ENCODE data around the gene P2RY6.
"Not testable (repeated sequence)": the region's sequence is repeated elsewhere in the genome, so short reads cannot be mapped to it uniquely, and the experiment has no call there.

Gene P2RY6

DNA sequence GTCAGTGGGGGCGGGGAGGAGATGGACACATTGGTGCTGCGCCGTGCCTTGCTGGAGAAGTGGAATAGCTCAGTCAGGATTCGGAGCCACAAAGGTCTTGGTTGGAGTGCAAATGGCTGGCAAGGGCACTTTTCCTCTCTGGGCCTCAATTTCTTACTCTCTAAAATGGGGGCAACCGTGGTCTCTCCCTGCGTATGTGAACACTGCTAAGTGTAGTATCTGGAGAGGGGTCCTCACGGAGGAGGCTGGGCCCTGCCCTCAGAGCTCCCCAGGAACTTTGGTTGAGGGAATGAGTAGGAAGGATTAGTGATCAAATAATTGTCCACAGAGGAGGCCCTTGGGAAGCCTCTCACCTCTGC lies 521 bp downstream of the P2RY6 start:
- ATAC-seq (ENCODE audit: insufficient read depth, low read depth) (no peak), DNase-seq (no peak)
- Histone ChIP-seq H2AFZ (ENCODE audit: low read depth, low read length) (no peak overlapping the region), H3K27ac (ENCODE audit: low read length) (no peak overlapping the region), H3K4me2 (ENCODE audit: insufficient read depth, low read length) (no peak overlapping the region), H3K9me3 (ENCODE audit: insufficient read depth, low read length, severe bottlenecking) (no peaks in the 10 kb centered on the region), H3K27me3 (ENCODE audit: insufficient read depth, low read length, poor library complexity) (peaks cover 13% of the 10 kb centered on the region), H3K4me3 (ENCODE audit: low read depth in 1 of 2, low read length in 2 of 2) (no peak overlapping the region), H3K79me2 (ENCODE audit: insufficient read depth, low read length) (no peaks in the 10 kb centered on the region), H3K36me3 (ENCODE audit: insufficient read depth, low read length) (no peaks in the 10 kb centered on the region), H3K4me1 (ENCODE audit: insufficient read depth, low read length) (no peaks in the 10 kb centered on the region), H4K20me1 (ENCODE audit: insufficient read depth, low read length) (no peaks in the 10 kb centered on the region), H3K9ac (ENCODE audit: low read depth, low read length) (no peak overlapping the region)
- TF ChIP-seq EZH2 (IDR thresholded peaks at IDR 0.05; ENCODE audit: borderline replicate concordance, low read depth, low read length, severe bottlenecking) = no peak
- TF ChIP-seq, protein P1, sequence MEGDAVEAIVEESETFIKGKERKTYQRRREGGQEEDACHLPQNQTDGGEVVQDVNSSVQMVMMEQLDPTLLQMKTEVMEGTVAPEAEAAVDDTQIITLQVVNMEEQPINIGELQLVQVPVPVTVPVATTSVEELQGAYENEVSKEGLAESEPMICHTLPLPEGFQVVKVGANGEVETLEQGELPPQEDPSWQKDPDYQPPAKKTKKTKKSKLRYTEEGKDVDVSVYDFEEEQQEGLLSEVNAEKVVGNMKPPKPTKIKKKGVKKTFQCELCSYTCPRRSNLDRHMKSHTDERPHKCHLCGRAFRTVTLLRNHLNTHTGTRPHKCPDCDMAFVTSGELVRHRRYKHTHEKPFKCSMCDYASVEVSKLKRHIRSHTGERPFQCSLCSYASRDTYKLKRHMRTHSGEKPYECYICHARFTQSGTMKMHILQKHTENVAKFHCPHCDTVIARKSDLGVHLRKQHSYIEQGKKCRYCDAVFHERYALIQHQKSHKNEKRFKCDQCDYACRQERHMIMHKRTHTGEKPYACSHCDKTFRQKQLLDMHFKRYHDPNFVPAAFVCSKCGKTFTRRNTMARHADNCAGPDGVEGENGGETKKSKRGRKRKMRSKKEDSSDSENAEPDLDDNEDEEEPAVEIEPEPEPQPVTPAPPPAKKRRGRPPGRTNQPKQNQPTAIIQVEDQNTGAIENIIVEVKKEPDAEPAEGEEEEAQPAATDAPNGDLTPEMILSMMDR (IDR thresholded peaks at IDR 0.05; ENCODE audit: borderline replicate concordance, extremely low read depth, low read length, poor library complexity, severe bottlenecking) = no peak

DNA sequence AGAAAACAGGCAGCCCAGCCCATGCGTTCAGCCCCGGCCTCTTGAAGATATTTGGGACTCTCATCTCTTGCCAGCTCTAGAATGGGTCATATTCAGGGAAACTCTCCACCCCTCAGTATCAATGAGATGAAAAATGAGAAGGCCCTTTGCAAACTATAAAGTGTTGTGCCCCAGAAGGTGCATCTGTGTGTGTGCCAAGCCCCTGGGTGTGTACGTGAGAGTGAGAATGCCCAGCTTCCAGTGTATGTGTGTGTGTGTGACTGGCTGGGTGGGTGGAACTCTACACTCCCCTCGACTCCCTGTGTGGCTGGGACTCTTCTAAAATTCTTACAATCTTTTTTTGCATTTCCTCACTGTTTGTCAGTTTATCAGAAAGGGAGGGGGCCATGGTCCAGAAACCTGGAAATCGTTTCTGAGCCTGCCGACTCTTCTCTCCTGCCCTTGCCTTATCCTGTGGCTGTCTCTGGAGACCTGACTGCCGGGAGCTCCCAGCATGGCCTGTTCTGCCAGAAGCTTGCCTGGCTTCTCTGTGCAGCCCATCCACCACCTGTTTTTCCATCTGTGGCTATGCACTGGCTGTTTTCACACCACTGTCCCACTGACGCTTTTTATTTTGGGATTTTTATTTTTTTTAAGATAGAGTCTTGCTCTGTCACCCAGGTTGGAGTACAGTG lies 1.2 kb downstream of the P2RY6 start:
- H3K9ac ChIP-seq (ENCODE audit: low read depth, low read length) = no peak overlapping the region
- no peak for DNase-seq
- no peak overlapping the region for H3K4me3 ChIP-seq (ENCODE audit: low read depth in 1 of 2, low read length in 2 of 2)
- H2AFZ ChIP-seq (ENCODE audit: low read depth, low read length) = no peak overlapping the region
- H3K9me3 ChIP-seq (ENCODE audit: insufficient read depth, low read length, severe bottlenecking) = no peaks in the 10 kb centered on the region
- H3K27me3 ChIP-seq (ENCODE audit: insufficient read depth, low read length, poor library complexity) = peaks cover 13% of the 10 kb centered on the region
- H3K27ac ChIP-seq (ENCODE audit: low read length) = no peak overlapping the region
- H3K36me3 ChIP-seq (ENCODE audit: insufficient read depth, low read length) = no peaks in the 10 kb centered on the region
- no peak overlapping the region for H3K4me2 ChIP-seq (ENCODE audit: insufficient read depth, low read length)
- H4K20me1 ChIP-seq (ENCODE audit: insufficient read depth, low read length) = no peaks in the 10 kb centered on the region
- H3K79me2 ChIP-seq (ENCODE audit: insufficient read depth, low read length) = no peaks in the 10 kb centered on the region
- no peak for ATAC-seq (ENCODE audit: insufficient read depth, low read depth)
- no peak for TF ChIP-seq EZH2 (IDR thresholded peaks at IDR 0.05; ENCODE audit: borderline replicate concordance, low read depth, low read length, severe bottlenecking)
- TF ChIP-seq, protein P1 (IDR thresholded peaks at IDR 0.05; ENCODE audit: borderline replicate concordance, extremely low read depth, low read length, poor library complexity, severe bottlenecking) = no peak
- no peaks in the 10 kb centered on the region for H3K4me1 ChIP-seq (ENCODE audit: insufficient read depth, low read length)

DNA sequence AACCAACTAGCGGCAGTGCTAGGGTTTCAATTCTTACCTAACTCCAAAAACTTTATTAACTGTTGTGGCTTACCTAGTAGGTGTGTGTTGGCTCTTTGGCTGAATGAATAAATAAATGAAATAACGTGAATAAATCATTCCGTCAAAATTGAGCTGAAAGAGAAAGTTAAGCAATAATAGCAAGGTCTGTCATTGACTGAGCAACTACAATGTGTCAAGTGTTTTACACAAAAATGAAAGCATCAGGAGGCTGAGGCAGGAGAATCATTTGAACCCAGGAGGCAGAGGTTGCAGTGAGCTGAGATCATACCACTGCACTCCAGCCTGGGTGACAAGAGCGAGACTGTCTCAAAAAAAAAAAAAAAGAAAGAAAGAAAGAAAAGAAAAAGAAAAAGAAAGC lies 2.1 kb downstream of the P2RY6 start:
- H3K9ac ChIP-seq (ENCODE audit: low read depth, low read length); H3K4me3 ChIP-seq (ENCODE audit: low read depth in 1 of 2, low read length in 2 of 2); H3K4me1 ChIP-seq (ENCODE audit: insufficient read depth, low read length); H2AFZ ChIP-seq (ENCODE audit: low read depth, low read length); H3K36me3 ChIP-seq (ENCODE audit: insufficient read depth, low read length); H4K20me1 ChIP-seq (ENCODE audit: insufficient read depth, low read length); H3K79me2 ChIP-seq (ENCODE audit: insufficient read depth, low read length); DNase-seq; H3K9me3 ChIP-seq (ENCODE audit: insufficient read depth, low read length, severe bottlenecking); H3K27ac ChIP-seq (ENCODE audit: low read length); H3K4me2 ChIP-seq (ENCODE audit: insufficient read depth, low read length); ATAC-seq (ENCODE audit: insufficient read depth, low read depth): not testable (repeated sequence)
- peaks cover 11% of the 10 kb centered on the region for H3K27me3 ChIP-seq (ENCODE audit: insufficient read depth, low read length, poor library complexity)

DNA sequence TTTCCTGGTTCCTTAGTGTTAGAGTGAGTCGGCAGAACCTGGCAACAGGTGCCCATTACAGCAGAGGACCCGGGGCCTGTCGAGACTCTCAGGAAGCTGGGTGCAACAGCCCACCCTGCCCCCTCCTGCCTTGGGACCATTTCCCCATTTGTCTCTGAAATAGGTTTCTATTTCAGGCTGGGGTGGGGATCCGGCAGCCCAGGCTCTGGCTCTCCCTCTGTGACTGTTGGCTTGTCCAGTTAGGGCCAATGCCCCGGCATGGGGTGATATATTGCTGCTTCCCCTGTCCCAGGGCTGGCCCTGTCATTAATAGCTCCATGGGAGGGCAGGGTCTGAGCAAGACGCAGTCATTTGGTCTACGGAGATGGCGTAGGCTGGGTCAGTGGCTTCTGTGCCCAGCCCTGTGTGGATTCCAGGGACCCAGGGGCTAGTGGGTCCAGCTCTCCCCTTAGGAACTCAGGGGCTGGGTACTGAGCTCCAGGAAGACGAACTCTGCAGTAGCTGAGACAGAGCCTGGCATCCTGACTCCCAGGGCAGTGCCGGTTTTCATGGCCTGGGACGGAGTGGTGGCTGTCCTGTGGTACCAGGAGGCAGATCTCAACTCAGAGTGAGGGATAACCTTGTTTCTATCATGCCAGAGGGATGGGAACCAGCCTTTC lies 2.7 kb downstream of the P2RY6 start:
- Histone ChIP-seq H3K9me3 (ENCODE audit: insufficient read depth, low read length, severe bottlenecking) (no peaks in the 10 kb centered on the region), H3K79me2 (ENCODE audit: insufficient read depth, low read length) (no peaks in the 10 kb centered on the region), H3K9ac (ENCODE audit: low read depth, low read length) (no peak overlapping the region), H3K36me3 (ENCODE audit: insufficient read depth, low read length) (no peaks in the 10 kb centered on the region), H3K4me3 (ENCODE audit: low read depth in 1 of 2, low read length in 2 of 2) (no peak overlapping the region), H4K20me1 (ENCODE audit: insufficient read depth, low read length) (no peaks in the 10 kb centered on the region), H3K4me2 (ENCODE audit: insufficient read depth, low read length) (no peak overlapping the region), H3K27me3 (ENCODE audit: insufficient read depth, low read length, poor library complexity) (peaks cover 6% of the 10 kb centered on the region), H3K4me1 (ENCODE audit: insufficient read depth, low read length) (no peaks in the 10 kb centered on the region), H3K27ac (ENCODE audit: low read length) (no peak overlapping the region), H2AFZ (ENCODE audit: low read depth, low read length) (no peak overlapping the region)
- TF ChIP-seq EZH2 (IDR thresholded peaks at IDR 0.05; ENCODE audit: borderline replicate concordance, low read depth, low read length, severe bottlenecking) = no peak
- TF ChIP-seq, protein P1 (IDR thresholded peaks at IDR 0.05; ENCODE audit: borderline replicate concordance, extremely low read depth, low read length, poor library complexity, severe bottlenecking) = no peak
- DNase-seq (no peak), ATAC-seq (ENCODE audit: insufficient read depth, low read depth) (no peak)

All from DND-41 (cell line).